GM12891 (cell line): ENCODE results near the gene PLCB2.

ENCODE experiments used
- DNase-seq: peaks from one replicate; pipeline ENCODE4 v3.0.0; 2011; ENCODE audit warnings: low spot score; ENCODE audit not compliant: insufficient read length
- FAIRE-seq: peaks from 2 replicates; lab custom pipeline; 2011; peaks lifted over from hg19 to GRCh38; lab: Jason Lieb, UNC
- PAX5 ChIP-seq: IDR thresholded peaks from 2 replicates; pipeline ENCODE4 v1.6.1; 2011; ENCODE audit warnings: low read length, moderate library complexity, mild to moderate bottlenecking; ENCODE audit not compliant: insufficient read depth, severe bottlenecking
- POLR2A ChIP-seq: IDR thresholded peaks from 2 replicates; pipeline ENCODE4 v1.6.1; 2011; ENCODE audit warnings: low read depth, low read length, control low read depth
- POLR2AphosphoS5 ChIP-seq: IDR thresholded peaks from 2 replicates; pipeline ENCODE4 v1.6.1; 2011; ENCODE audit warnings: low read depth, low read length, control low read depth
- POU2F2 ChIP-seq: IDR thresholded peaks from 2 replicates; pipeline ENCODE4 v1.6.1; 2011; ENCODE audit warnings: low read depth, mild to moderate bottlenecking, control low read depth, low read length, moderate library complexity
- SPI1 ChIP-seq: IDR thresholded peaks from 2 replicates; pipeline ENCODE4 v1.6.1; 2011; ENCODE audit warnings: low read depth, low read length, control low read depth
- TAF1 ChIP-seq: IDR thresholded peaks from 2 replicates; pipeline ENCODE4 v1.6.1; 2011; ENCODE audit warnings: low read depth, low read length, control low read depth

PLCB2 gene

GRCh38 chr15:40272485-40273056 lies 35.2 kb downstream of the PLCB2 start:
- TF ChIP-seq POLR2A: no peak
- no peak for TF ChIP-seq PAX5
- no peak for TF ChIP-seq POLR2AphosphoS5
- no peak for TF ChIP-seq SPI1
- TF ChIP-seq TAF1: no peak
- no peak for TF ChIP-seq POU2F2
- FAIRE-seq (no peak), DNase-seq (no peak)

- DNase-seq: no peak
- FAIRE-seq: no peak
- TF ChIP-seq TAF1 (no peak), SPI1 (no peak), POLR2AphosphoS5 (no peak), PAX5 (no peak), POLR2A (no peak), POU2F2 (no peak)
Measured at GRCh38 chr15:40271685-40272484, 35.9 kb downstream of the PLCB2 start.

- TF ChIP-seq PAX5: no peak
- no peak for TF ChIP-seq TAF1
- no peak for TF ChIP-seq POLR2A
- no peak for TF ChIP-seq SPI1
- TF ChIP-seq POU2F2: no peak
- TF ChIP-seq POLR2AphosphoS5: no peak
- DNase-seq (no peak), FAIRE-seq (no peak)
Measured at GRCh38 chr15:40270246-40270995, 37.3 kb downstream of the PLCB2 start.

GRCh38 chr15:40269604-40270003 lies 38.1 kb downstream of the PLCB2 start:
- TF ChIP-seq POLR2AphosphoS5 (no peak), POLR2A (no peak), PAX5 (no peak), SPI1 (no peak)
- DNase-seq (no peak), FAIRE-seq (no peak)

- FAIRE-seq: no peak
- no peak for TF ChIP-seq POLR2AphosphoS5
- TF ChIP-seq SPI1: no peak
- TF ChIP-seq POLR2A: no peak
- TF ChIP-seq PAX5: no peak
- no peak for TF ChIP-seq POU2F2
- TF ChIP-seq TAF1: no peak
- no peak for DNase-seq
Measured at GRCh38 chr15:40267670-40268069, 40.1 kb downstream of the PLCB2 start.

- DNase-seq (no peak), FAIRE-seq (no peak)
- no peak for TF ChIP-seq POLR2A
- no peak for TF ChIP-seq SPI1
- no peak for TF ChIP-seq POLR2AphosphoS5
- TF ChIP-seq TAF1: no peak
- no peak for TF ChIP-seq PAX5
- no peak for TF ChIP-seq POU2F2
Measured at GRCh38 chr15:40266828-40267304, 40.9 kb downstream of the PLCB2 start.

- TF ChIP-seq PAX5 (no peak), POLR2AphosphoS5 (no peak), TAF1 (no peak), POLR2A (no peak), POU2F2 (no peak), SPI1 (no peak)
- FAIRE-seq: no peak
- no peak for DNase-seq
Measured at GRCh38 chr15:40265875-40266274, 41.9 kb downstream of the PLCB2 start.

- TF ChIP-seq TAF1 (no peak), POLR2A (no peak), POU2F2 (no peak), SPI1 (no peak), POLR2AphosphoS5 (no peak), PAX5 (no peak)
- no peak for DNase-seq
- no peak for FAIRE-seq
Measured at GRCh38 chr15:40265355-40265754, 42.4 kb downstream of the PLCB2 start.
